Fibroblast of lung (primary cell): ENCODE results near the gene LHFPL2.

ENCODE experiments used
- CTCF ChIP-seq, 2 donors: IDR thresholded peaks in 1 of 2; conservative IDR thresholded peaks in 1 of 2; 1 replicate in 1 of 2; 2 replicates in 1 of 2; pipeline ENCODE4 v1.5.1; 2011 to 2012; ENCODE audit warnings: low read length in 2 of 2, control low read depth in 1 of 2, inconsistent platforms in 1 of 2, low read depth in 1 of 2, mild to moderate bottlenecking in 1 of 2
- EZH2 ChIP-seq: IDR thresholded peaks from 2 replicates; pipeline ENCODE4 v1.5.1; 2012; ENCODE audit warnings: low read length, control low read depth, mild to moderate bottlenecking; ENCODE audit errors: missing control alignments

GRCh38 chr5:78482948-78483347 is 165.6 kb downstream of the LHFPL2 start:
- TF ChIP-seq CTCF (conservative IDR thresholded peaks at IDR 0.05 in 1 of 2, IDR thresholded peaks at IDR 0.05 in 1 of 2; ENCODE audit: low read depth in 1 of 2, low read length in 2 of 2) (no peak), EZH2 (no peak)
